ENCODE results near the gene PLEKHA6.

- TF ChIP-seq CTCF (IDR thresholded peaks at IDR 0.05), result no peak
- no peak for TF ChIP-seq POLR2A (IDR thresholded peaks at IDR 0.05)
- TF ChIP-seq POLR2AphosphoS5 (IDR thresholded peaks at IDR 0.05), result no peak
- TF ChIP-seq EP300 (IDR thresholded peaks at IDR 0.05), result no peak
These were observed 131.5 kb downstream of the PLEKHA6 start for GRCh38 chr1:204227996-204228785.
